Prostate gland (tissue), 2 donors: ENCODE data around the gene ZFYVE16. TPM values are rescaled to one million over a fixed set of nuclear protein-coding genes. Genes with fewer than 3 reads are reported as not detected.
"Not testable (repeated sequence)": the region's sequence is repeated elsewhere in the genome, so short reads cannot be mapped to it uniquely, and the experiment has no call there.

Experiments
- DNase-seq: peaks from one replicate; pipeline ENCODE4 v3.0.0-alpha.2; 2019; ENCODE audit warnings: low spot score
- H3K27ac ChIP-seq, 2 donors: fragments of 200-600 bp; sonication (generic); 2 replicates each; pipeline ENCODE4 v1.5.1; 2017 to 2019
- H3K27me3 ChIP-seq: fragments of 200-600 bp; sonication (generic); replicated peaks from 2 replicates; pipeline ENCODE4 v1.5.1; 2019; ENCODE audit not compliant: insufficient read depth
- H3K36me3 ChIP-seq, 2 donors: fragments of 200-600 bp; sonication (generic); 1 replicate in 1 of 2; 2 replicates in 1 of 2; pipeline versions ENCODE4 v1.5.1 to v1.8.1; 2017 to 2019
- H3K4me1 ChIP-seq: fragments of 200-600 bp; sonication (generic); replicated peaks from 2 replicates; pipeline ENCODE4 v1.5.1; 2019
- H3K4me3 ChIP-seq, 2 donors: fragments of 200-600 bp; sonication (generic); 2 replicates each; pipeline ENCODE4 v1.5.1; 2017 to 2019
- H3K9me3 ChIP-seq: fragments of 200-600 bp; sonication (generic); 2 replicates; pipeline ENCODE4 v1.5.1; 2017
- CTCF ChIP-seq, 4 experiments: fragments of 200-600 bp in 2 of 4; fragments of 450-650 bp in 2 of 4; sonication (generic) in 2 of 4; IDR thresholded peaks; 1 replicate in 3 of 4; 2 replicates in 1 of 4; pipeline ENCODE4 v1.5.1; 2016 to 2019; ENCODE audit warnings: antibody characterized with exemption in 4 of 4, mild to moderate bottlenecking in 2 of 4, moderate library complexity in 2 of 4
- POLR2A ChIP-seq: fragments of 450-650 bp; IDR thresholded peaks from one replicate; pipeline ENCODE4 v1.6.1; 2016; ENCODE audit warnings: antibody characterized with exemption, mild to moderate bottlenecking
- POLR2AphosphoS5 ChIP-seq: sonication (generic); formaldehyde crosslinking; IDR thresholded peaks from one replicate; pipeline ENCODE4 v1.6.1; 2017; ENCODE audit warnings: antibody characterized with exemption
- WGBS: methylation state at CpG from one replicate; pipeline ENCODE4 v1.1.5; 2018; 5-methylcytosine and 5-hydroxymethylcytosine counted together
- intact Hi-C: fragments of 100-400 bp; cut with DNase I; formaldehyde crosslinking; loops from one replicate; pipeline ENCODE4 v1.14.2; 2022
- total RNA-seq, 2 donors: library from RNA; depleted of rRNA; stranded (reverse); fragments of >200 nt; gene quantifications; one replicate each; pipeline ENCODE4 v1.1.0, GENCODE V29; 2016

ZFYVE16 gene
- total RNA-seq, 2 donors from 2014 or later: 29.4 to 41.1 TPM

DNA sequence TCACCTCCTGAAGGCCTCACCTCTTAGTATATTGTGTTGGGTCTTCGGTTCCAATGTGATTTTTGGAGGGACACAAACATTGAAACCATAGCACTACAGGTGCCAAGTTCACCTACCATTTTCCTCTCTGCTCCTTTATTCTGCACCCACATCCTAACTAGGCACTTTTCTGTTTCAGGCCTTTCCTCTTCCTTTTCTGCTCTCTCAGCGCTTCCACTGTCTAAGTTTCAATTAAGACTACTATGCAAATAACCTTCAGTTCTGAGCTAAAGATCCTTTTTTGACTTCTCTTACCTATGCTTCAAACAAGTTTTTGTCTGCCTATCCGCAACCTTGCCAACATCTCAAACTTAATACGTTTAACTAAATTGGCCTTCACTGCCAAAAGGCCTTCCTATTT is 25.4 kb upstream of the ZFYVE16 start:
- Histone ChIP-seq H3K36me3 (no peaks in the 10 kb centered on the region), H3K4me3 (no peak overlapping the region), H3K27ac (no peak overlapping the region), H3K4me1 (no peaks in the 10 kb centered on the region), H3K27me3 (no peaks in the 10 kb centered on the region), H3K9me3 (no peaks in the 10 kb centered on the region)
- 83% methylated on average over 4 of the region's 4 CpGs for WGBS
- intact Hi-C loops: no loop called here
- no peak for DNase-seq
- TF ChIP-seq POLR2AphosphoS5: no peak
- TF ChIP-seq CTCF (IDR thresholded peaks at IDR 0.05): no peak
- TF ChIP-seq POLR2A: no peak

DNA sequence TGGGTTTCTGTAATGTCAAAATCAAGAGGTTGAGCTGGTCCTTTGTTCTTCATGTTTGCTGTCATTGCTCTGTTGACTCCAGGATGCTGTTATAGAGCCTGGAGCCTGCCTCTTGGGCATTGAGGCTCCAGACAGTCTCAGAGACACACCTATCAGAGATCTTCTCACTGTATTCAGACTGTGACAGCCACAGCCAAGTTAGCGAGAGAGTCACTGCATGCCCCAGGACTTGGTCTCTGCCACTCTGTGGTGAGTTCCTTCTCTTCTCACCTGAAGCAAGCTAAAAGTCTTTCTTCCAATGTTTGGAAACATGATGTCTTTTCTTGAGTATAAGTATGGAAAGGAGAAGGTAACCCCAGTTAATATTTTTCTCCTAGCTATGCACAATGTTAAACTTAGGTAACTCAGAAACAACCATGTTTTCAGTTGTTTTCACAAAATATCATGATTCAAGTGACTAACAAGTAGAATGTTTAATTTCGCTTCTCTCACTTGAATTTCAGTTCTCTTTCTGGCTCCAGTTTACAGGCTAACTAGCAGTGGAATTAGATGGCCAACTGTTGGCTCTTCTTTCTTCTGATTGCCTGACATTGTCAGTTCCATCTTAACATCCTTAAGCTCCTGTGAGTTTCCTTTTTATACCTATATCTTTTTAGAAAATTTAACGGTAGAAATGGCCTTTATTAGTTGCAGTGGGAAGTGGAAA is 20.6 kb upstream of the ZFYVE16 start:
- Histone ChIP-seq H3K36me3 (no peaks in the 10 kb centered on the region), H3K27me3 (no peaks in the 10 kb centered on the region), H3K27ac (no peak overlapping the region), H3K4me1 (no peaks in the 10 kb centered on the region), H3K9me3 (no peaks in the 10 kb centered on the region), H3K4me3 (no peak overlapping the region)
- TF ChIP-seq CTCF (IDR thresholded peaks at IDR 0.05) (no peak), POLR2AphosphoS5 (no peak), POLR2A (no peak)
- no peak for DNase-seq
- intact Hi-C loops: no loop called here
- whole genome bisulfite sequencing: 78% methylated on average over 3 of the region's 3 CpGs

DNA sequence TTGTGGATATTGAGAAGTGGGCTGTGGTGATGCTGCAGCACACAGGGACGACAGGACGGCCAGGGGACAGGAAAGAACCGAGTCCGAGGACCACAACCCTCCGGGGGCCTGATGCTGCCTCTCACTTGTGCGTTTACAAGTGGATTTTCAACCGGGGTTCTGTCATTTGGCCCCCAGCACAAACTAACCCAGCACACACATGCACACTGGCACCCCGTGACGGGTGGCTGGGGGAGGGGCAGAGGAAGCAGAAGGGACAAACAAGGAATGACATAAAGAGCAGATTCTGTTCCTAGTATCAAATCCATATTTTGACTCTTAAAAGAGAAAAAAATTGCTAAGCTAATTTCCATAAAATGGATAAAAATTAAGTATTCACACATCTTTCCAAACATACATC is 18.3 kb upstream of the ZFYVE16 start:
- intact Hi-C loops: no loop called here
- Histone ChIP-seq H3K4me3 (no peak overlapping the region), H3K9me3 (no peaks in the 10 kb centered on the region), H3K36me3 (no peaks in the 10 kb centered on the region), H3K27ac (no peak overlapping the region), H3K27me3 (no peaks in the 10 kb centered on the region), H3K4me1 (no peaks in the 10 kb centered on the region)
- 49% methylated on average over 9 of the region's 9 CpGs for WGBS
- DNase-seq: no peak
- TF ChIP-seq POLR2A (no peak), CTCF (IDR thresholded peaks at IDR 0.05) (no peak), POLR2AphosphoS5 (no peak)

DNA sequence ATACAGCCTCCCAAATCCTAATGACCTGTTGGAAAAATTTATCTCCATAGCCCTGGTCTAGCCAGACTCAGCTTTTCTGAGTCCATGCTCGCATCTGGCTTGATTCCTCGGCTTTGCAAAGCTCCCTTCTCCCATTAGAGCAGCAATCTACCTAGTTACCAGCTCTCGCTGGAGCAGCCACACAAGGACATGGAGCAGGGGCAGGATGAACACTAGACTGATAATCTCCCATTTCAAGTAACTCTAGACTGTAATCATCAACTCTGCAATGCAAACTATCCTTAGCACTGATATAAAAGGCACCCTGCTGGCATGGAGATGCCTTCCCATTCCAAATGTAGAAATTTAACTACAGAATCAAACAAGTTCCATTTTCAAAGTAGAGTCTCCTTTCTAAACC is 17.5 kb upstream of the ZFYVE16 start:
- H3K27me3 ChIP-seq, H3K36me3 ChIP-seq, intact Hi-C loops, H3K4me1 ChIP-seq, H3K27ac ChIP-seq, DNase-seq, H3K4me3 ChIP-seq, H3K9me3 ChIP-seq: not testable (repeated sequence)
- WGBS: 65% methylated on average over 3 of the region's 3 CpGs

- intact Hi-C loops, H3K27me3 ChIP-seq, DNase-seq, H3K36me3 ChIP-seq, H3K4me3 ChIP-seq, H3K27ac ChIP-seq, H3K4me1 ChIP-seq, H3K9me3 ChIP-seq: not testable (repeated sequence)
These were observed 16.6 kb upstream of the ZFYVE16 start for GRCh38 chr5:80391267-80391666.

DNA sequence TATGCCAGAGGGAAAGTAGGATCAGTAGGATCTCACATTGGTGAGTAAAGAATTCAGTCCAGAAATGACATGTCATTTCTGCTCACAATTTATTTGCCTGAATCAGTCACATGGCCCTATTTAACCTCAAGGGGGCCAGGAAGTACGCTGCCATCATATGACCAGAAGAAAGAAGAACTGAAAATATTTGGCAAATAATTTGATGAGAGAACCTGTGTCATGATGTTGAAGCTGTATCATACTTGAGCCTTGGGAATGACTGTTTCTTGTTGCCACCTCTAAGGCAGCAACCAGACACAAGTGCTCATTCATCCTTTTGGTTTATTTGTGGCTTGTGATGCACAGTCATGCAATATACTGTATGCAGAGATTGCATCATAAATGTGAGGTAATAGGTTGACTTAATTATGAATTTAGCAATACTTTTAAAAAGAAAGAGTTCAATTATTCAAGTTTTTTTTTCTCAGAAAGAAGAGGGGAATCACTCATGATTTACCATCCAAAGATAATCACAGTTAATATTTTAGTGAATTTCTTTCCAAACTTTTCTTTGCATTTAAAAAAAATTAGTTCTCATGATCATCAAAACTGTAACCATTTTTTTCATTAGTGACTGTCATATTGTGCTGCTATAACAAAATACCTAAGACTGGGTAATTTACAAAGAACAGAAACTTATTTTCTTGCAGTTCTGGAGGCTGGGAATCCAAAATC is 8.2 kb upstream of the ZFYVE16 start:
- 64% methylated on average over 1 of the region's 1 CpG for WGBS
- Histone ChIP-seq H3K27ac (no peak overlapping the region), H3K36me3 (no peaks in the 10 kb centered on the region), H3K27me3 (no peaks in the 10 kb centered on the region), H3K9me3 (no peaks in the 10 kb centered on the region), H3K4me3 (no peak overlapping the region), H3K4me1 (no peaks in the 10 kb centered on the region)
- no peak for TF ChIP-seq POLR2AphosphoS5
- no peak for TF ChIP-seq POLR2A
- TF ChIP-seq CTCF (IDR thresholded peaks at IDR 0.05): no peak
- no peak for DNase-seq
- intact Hi-C loops: loop anchor here (10.0 kb wide), 1 partner anchor 275 kb away; no protein-coding TSS in a partner anchor

DNA sequence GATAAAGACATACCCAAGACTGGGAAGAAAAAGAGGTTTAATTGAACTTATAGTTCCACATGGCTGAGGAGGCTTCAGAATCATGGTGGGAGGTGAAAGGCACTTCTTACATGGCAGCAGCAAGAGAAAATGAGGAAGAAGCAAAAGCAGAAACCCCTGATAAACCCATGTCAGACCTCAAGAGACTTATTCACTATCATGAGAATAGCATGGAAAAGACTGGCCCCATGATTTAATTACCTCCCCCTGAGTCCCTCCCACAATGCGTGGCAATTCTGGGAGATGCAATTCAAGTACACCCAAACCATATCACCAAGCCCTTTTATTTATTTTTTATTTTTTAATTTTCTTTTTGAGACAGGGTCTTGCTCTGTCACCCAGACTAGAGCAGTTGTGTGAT is 7.5 kb upstream of the ZFYVE16 start:
- WGBS: 97% methylated on average over 1 of the region's 1 CpG
- not testable (repeated sequence) for H3K27ac ChIP-seq, H3K27me3 ChIP-seq, H3K4me3 ChIP-seq, DNase-seq, H3K36me3 ChIP-seq, H3K4me1 ChIP-seq, H3K9me3 ChIP-seq
- intact Hi-C loops: loop anchor here (10.0 kb wide), 1 partner anchor 274 kb away; no protein-coding TSS in a partner anchor
